ENCODE results near the gene GMDS. TPM values are rescaled to one million over a fixed set of nuclear protein-coding genes. Genes with fewer than 3 reads are reported as not detected.

The GMDS gene
- total and polyA plus RNA-seq, 2 experiments from 2014 or later: 30.1 to 36.5 TPM

DNA sequence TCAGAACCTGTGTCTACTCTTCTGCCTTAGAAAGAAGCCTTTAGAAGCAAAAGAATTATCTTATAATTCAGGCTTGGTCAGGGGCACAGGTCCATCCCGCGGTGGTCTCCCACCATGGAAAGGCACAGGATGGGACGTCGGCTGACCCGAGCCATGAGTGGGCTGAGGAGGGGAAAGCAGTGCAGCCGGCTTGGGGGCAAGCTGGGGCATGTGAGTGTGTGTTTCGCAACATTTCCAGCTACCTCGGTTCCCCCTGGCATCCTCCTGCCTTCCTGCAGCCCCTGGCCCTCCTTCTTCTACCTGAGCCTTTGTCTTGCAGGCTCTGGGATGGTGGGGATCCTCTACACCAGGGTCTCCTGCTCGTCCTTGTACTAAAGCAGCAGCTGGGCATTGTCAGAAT, 664.8 kb downstream of the GMDS start:
- no peak overlapping the region for H3K4me3 Mint-ChIP-seq
- peaks cover 9% of the 10 kb centered on the region for H3K4me1 Mint-ChIP-seq
- no peaks in the 10 kb centered on the region for H3K9me3 Mint-ChIP-seq
- Histone ChIP-seq H3F3A (replicated peaks; ENCODE audit: low read depth) (no peaks in the 10 kb centered on the region), H3K36me3 (ENCODE audit: insufficient read depth) (no peaks in the 10 kb centered on the region), H3K9me2 (ENCODE audit: insufficient read depth) (no peaks in the 10 kb centered on the region), H2AFZ (no peak overlapping the region), H3K4me2 (no peak overlapping the region), H4K20me1 (replicated peaks; ENCODE audit: insufficient read depth) (no peaks in the 10 kb centered on the region), H3K79me2 (replicated peaks; ENCODE audit: insufficient read depth) (no peaks in the 10 kb centered on the region), H3K27ac (ENCODE audit: low read depth) (no peak overlapping the region), H3K4me3 (no peak overlapping the region), H3K27me3 (ENCODE audit: insufficient read depth) (no peaks in the 10 kb centered on the region), H3K4me1 (ENCODE audit: insufficient read depth) (peaks cover under 1% of the 10 kb centered on the region; the same call in 1 of the 2 replicates)
- no peak overlapping the region for H3K27ac Mint-ChIP-seq
- no peaks in the 10 kb centered on the region for H3K36me3 Mint-ChIP-seq (ENCODE audit: low read depth)
- TF ChIP-seq NANOG (IDR thresholded peaks at IDR 0.05; ENCODE audit: borderline replicate concordance) (no peak), CREB1 (CRISPR knock-in tag; IDR thresholded peaks at IDR 0.05; ENCODE audit: low read depth) (no peak), ZNF331 (CRISPR knock-in tag; IDR thresholded peaks at IDR 0.05; ENCODE audit: low read depth) (no peak), EZH2 (IDR thresholded peaks at IDR 0.05; ENCODE audit: low read depth, unreplicated experiment) (no peak), JUNB (IDR thresholded peaks at IDR 0.05; ENCODE audit: unreplicated experiment) (no peak), STAT1 (IDR thresholded peaks at IDR 0.05; ENCODE audit: unreplicated experiment) (no peak), EZH2phosphoT487 (IDR thresholded peaks at IDR 0.05; ENCODE audit: unreplicated experiment) (no peak), ZNF114 (CRISPR knock-in tag; IDR thresholded peaks at IDR 0.05) (no peak)
- TF ChIP-seq, protein P1, sequence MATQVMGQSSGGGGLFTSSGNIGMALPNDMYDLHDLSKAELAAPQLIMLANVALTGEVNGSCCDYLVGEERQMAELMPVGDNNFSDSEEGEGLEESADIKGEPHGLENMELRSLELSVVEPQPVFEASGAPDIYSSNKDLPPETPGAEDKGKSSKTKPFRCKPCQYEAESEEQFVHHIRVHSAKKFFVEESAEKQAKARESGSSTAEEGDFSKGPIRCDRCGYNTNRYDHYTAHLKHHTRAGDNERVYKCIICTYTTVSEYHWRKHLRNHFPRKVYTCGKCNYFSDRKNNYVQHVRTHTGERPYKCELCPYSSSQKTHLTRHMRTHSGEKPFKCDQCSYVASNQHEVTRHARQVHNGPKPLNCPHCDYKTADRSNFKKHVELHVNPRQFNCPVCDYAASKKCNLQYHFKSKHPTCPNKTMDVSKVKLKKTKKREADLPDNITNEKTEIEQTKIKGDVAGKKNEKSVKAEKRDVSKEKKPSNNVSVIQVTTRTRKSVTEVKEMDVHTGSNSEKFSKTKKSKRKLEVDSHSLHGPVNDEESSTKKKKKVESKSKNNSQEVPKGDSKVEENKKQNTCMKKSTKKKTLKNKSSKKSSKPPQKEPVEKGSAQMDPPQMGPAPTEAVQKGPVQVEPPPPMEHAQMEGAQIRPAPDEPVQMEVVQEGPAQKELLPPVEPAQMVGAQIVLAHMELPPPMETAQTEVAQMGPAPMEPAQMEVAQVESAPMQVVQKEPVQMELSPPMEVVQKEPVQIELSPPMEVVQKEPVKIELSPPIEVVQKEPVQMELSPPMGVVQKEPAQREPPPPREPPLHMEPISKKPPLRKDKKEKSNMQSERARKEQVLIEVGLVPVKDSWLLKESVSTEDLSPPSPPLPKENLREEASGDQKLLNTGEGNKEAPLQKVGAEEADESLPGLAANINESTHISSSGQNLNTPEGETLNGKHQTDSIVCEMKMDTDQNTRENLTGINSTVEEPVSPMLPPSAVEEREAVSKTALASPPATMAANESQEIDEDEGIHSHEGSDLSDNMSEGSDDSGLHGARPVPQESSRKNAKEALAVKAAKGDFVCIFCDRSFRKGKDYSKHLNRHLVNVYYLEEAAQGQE (IDR thresholded peaks at IDR 0.05; ENCODE audit: unreplicated experiment): no peak
- TF ChIP-seq, protein P2, sequence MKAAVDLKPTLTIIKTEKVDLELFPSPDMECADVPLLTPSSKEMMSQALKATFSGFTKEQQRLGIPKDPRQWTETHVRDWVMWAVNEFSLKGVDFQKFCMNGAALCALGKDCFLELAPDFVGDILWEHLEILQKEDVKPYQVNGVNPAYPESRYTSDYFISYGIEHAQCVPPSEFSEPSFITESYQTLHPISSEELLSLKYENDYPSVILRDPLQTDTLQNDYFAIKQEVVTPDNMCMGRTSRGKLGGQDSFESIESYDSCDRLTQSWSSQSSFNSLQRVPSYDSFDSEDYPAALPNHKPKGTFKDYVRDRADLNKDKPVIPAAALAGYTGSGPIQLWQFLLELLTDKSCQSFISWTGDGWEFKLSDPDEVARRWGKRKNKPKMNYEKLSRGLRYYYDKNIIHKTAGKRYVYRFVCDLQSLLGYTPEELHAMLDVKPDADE (IDR thresholded peaks at IDR 0.05): no peak
- ATAC-seq (no peak), DNase-seq (ENCODE audit: low spot score) (no peak)
- H3K27me3 Mint-ChIP-seq (ENCODE audit: insufficient read depth, low read depth, poor library complexity): peaks cover 10% of the 10 kb centered on the region

DNA sequence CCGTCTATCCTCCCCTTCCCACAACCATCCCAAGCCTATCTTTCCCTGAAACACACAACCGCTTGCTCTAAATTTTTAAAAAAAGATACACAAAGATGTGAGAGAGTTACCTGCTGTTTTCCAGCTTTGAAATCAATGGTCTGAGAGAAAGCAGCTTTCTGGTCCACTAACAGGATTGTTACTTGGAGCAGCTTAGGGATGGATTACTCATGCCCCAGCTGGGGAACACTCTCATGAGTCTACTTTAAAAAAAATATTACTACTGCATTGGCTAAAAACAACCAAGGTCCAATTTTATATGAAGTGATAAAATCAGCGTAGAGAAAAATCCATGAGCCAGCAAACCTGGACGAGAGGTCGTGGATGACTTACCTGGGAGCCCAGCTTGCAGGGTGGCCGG, 665.3 kb downstream of the GMDS start:
- DNase-seq (ENCODE audit: low spot score): no peak
- no peaks in the 10 kb centered on the region for H3K9me3 Mint-ChIP-seq
- H3K27me3 Mint-ChIP-seq (ENCODE audit: insufficient read depth, low read depth, poor library complexity): peaks cover 10% of the 10 kb centered on the region
- H3K4me3 Mint-ChIP-seq: no peak overlapping the region
- Histone ChIP-seq H3K79me2 (replicated peaks; ENCODE audit: insufficient read depth) (no peaks in the 10 kb centered on the region), H3K4me1 (ENCODE audit: insufficient read depth) (peaks cover 5% of the 10 kb centered on the region), H3K9me2 (ENCODE audit: insufficient read depth) (no peaks in the 10 kb centered on the region), H4K20me1 (replicated peaks; ENCODE audit: insufficient read depth) (no peaks in the 10 kb centered on the region), H3K36me3 (ENCODE audit: insufficient read depth) (no peaks in the 10 kb centered on the region), H3K4me3 (no peak overlapping the region), H3F3A (replicated peaks; ENCODE audit: low read depth) (no peaks in the 10 kb centered on the region), H3K27me3 (ENCODE audit: insufficient read depth) (no peaks in the 10 kb centered on the region), H3K4me2 (no peak overlapping the region), H3K27ac (ENCODE audit: low read depth) (no peak overlapping the region), H2AFZ (no peak overlapping the region)
- no peak for ATAC-seq
- no peak overlapping the region for H3K27ac Mint-ChIP-seq
- no peaks in the 10 kb centered on the region for H3K36me3 Mint-ChIP-seq (ENCODE audit: low read depth)
- peaks cover 14% of the 10 kb centered on the region for H3K4me1 Mint-ChIP-seq
- TF ChIP-seq, protein P1 (IDR thresholded peaks at IDR 0.05; ENCODE audit: unreplicated experiment): no peak
- TF ChIP-seq NANOG (IDR thresholded peaks at IDR 0.05; ENCODE audit: borderline replicate concordance) (no peak), JUNB (IDR thresholded peaks at IDR 0.05; ENCODE audit: unreplicated experiment) (no peak), ZNF114 (CRISPR knock-in tag; IDR thresholded peaks at IDR 0.05) (no peak), STAT1 (IDR thresholded peaks at IDR 0.05; ENCODE audit: unreplicated experiment) (no peak), EZH2 (IDR thresholded peaks at IDR 0.05; ENCODE audit: low read depth, unreplicated experiment) (no peak), POLR2AphosphoS5 (IDR thresholded peaks at IDR 0.05; ENCODE audit: low read depth) (no peak), EZH2phosphoT487 (IDR thresholded peaks at IDR 0.05; ENCODE audit: unreplicated experiment) (no peak)
